ENCODE results near the gene EXOC4. TPM values are rescaled to one million over a fixed set of nuclear protein-coding genes. Genes with fewer than 3 reads are reported as not detected.
"Not testable (repeated sequence)": the region's sequence is repeated elsewhere in the genome, so short reads cannot be mapped to it uniquely, and the experiment has no call there.

The EXOC4 gene
- total and polyA plus RNA-seq, 9 donors: 26.8 to 80.5 (median 70.7) TPM

GRCh38 chr7:134075799-134076198, 822.9 kb downstream of the EXOC4 start:
- Histone ChIP-seq H3K27me3 (no peaks in the 10 kb centered on the region), H3K9me3 (peaks cover 0 to 4% of the 10 kb centered on the region in 2 donors), H3K36me3 (no peaks in the 10 kb centered on the region), H3K4me3 (no peak overlapping the region), H3K4me1 (ENCODE audit: insufficient read depth) (no peaks in the 10 kb centered on the region), H3K27ac (no peak overlapping the region)
- TF ChIP-seq EP300 (IDR thresholded peaks at IDR 0.05): no peak
- TF ChIP-seq CTCF (IDR thresholded peaks at IDR 0.05): no peak
- TF ChIP-seq POLR2A (IDR thresholded peaks at IDR 0.05): no peak
- WGBS, 3 donors: 43 to 94% (median 94%) methylated on average over 1 of the region's 1 CpG
- intact Hi-C loops (cut with DNase I): no loop called here
- no peak for DNase-seq

GRCh38 chr7:134077560-134077959, 824.7 kb downstream of the EXOC4 start:
- WGBS, 3 donors: 93 to 94% (median 94%) methylated on average over 2 of the region's 2 CpGs
- DNase-seq; H3K27ac ChIP-seq; H3K4me1 ChIP-seq (ENCODE audit: insufficient read depth); intact Hi-C loops (cut with DNase I); H3K9me3 ChIP-seq; H3K36me3 ChIP-seq; H3K4me3 ChIP-seq; H3K27me3 ChIP-seq: not testable (repeated sequence)

- no peak for TF ChIP-seq EP300 (IDR thresholded peaks at IDR 0.05)
- TF ChIP-seq CTCF (IDR thresholded peaks at IDR 0.05): no peak
- no peak for TF ChIP-seq POLR2A (IDR thresholded peaks at IDR 0.05)
- WGBS, 3 donors: 26 to 42% (median 37%) methylated on average over 2 of the region's 2 CpGs
- intact Hi-C loops (cut with DNase I): no loop called here
Measured at GRCh38 chr7:134078991-134079390, 826.1 kb downstream of the EXOC4 start.

GRCh38 chr7:134081695-134082094, 828.8 kb downstream of the EXOC4 start:
- Histone ChIP-seq H3K27ac (no peak overlapping the region), H3K4me1 (ENCODE audit: insufficient read depth) (no peaks in the 10 kb centered on the region), H3K27me3 (no peaks in the 10 kb centered on the region), H3K9me3 (no peaks in the 10 kb centered on the region), H3K4me3 (no peak overlapping the region), H3K36me3 (no peaks in the 10 kb centered on the region)
- intact Hi-C loops (cut with DNase I): no loop called here
- no peak for TF ChIP-seq EP300 (IDR thresholded peaks at IDR 0.05)
- no peak for TF ChIP-seq CTCF (IDR thresholded peaks at IDR 0.05)
- no peak for TF ChIP-seq POLR2A (IDR thresholded peaks at IDR 0.05)
- WGBS, 3 donors: 97 to 100% (median 98%) methylated on average over 1 of the region's 1 CpG
- DNase-seq: no peak

More at GRCh38 chr7:134078991-134079390, 826.1 kb downstream of the EXOC4 start:
- no peaks in the 10 kb centered on the region for H3K27me3 ChIP-seq
- no peak overlapping the region for H3K4me3 ChIP-seq
- DNase-seq: no peak
- peaks cover 0 to 4% of the 10 kb centered on the region in 2 donors for H3K9me3 ChIP-seq
- no peaks in the 10 kb centered on the region for H3K36me3 ChIP-seq
- H3K4me1 ChIP-seq (ENCODE audit: insufficient read depth): no peaks in the 10 kb centered on the region
- no peak overlapping the region for H3K27ac ChIP-seq

GRCh38 chr7:134083766-134084487, 831.0 kb downstream of the EXOC4 start:
- 78 to 87% (median 82%) methylated on average over 3 of the region's 3 CpGs for WGBS, 3 donors

More at GRCh38 chr7:134083766-134084487, 831.0 kb downstream of the EXOC4 start:
- no peak for DNase-seq
- Histone ChIP-seq H3K27me3 (no peaks in the 10 kb centered on the region), H3K36me3 (no peaks in the 10 kb centered on the region), H3K4me1 (ENCODE audit: insufficient read depth) (no peaks in the 10 kb centered on the region), H3K27ac (no peak overlapping the region), H3K4me3 (no peak overlapping the region), H3K9me3 (no peaks in the 10 kb centered on the region)
- intact Hi-C loops (cut with DNase I): no loop called here
- TF ChIP-seq CTCF (IDR thresholded peaks at IDR 0.05) (no peak), POLR2A (IDR thresholded peaks at IDR 0.05) (no peak), EP300 (IDR thresholded peaks at IDR 0.05) (no peak)

Data from ovary (tissue), 9 donors.